NCI-H1105 treated with DMSO at 0.1 percent for 48 hours (cell line): ENCODE data around the gene COMP.

ENCODE experiments used
- DNase-seq: peaks from one replicate; lab custom pipeline; 2025; lab: John Stamatoyannopoulos, UW

The COMP gene

GRCh38 chr19:18768997-18769891 is 21.9 kb downstream of the COMP start:
- DNase-seq, result no peak

DNA sequence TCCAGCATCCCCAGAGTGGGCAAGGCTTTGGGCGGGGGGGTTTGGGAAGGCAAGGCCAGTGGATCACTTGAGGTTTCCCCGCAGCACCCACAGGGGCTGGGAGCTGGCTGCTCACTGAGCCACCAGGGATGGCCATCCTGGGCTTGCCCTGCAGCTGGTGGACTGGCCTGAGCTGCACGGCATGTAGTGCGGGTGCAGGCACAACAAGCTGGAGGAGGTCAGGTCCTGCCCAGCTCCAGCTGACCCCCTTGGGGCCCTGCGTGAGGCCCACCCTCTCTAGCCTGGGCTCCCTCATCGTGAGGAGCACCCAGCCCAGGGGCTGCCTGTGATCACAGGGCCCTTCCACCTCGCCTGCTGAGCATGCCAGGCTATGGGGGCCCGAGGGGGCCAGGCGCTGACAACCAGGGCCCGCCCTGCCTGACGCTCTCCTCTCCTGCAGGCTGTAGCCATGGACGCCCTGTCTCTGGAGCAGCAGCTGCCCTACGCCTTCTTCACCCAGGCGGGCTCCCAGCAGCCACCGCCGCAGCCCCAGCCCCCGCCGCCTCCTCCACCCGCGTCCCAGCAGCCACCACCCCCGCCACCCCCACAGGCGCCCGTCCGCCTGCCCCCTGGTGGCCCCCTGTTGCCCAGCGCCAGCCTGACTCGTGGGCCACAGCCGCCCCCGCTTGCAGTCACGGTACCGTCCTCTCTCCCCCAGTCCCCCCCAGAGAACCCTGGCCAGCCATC is 22.9 kb downstream of the COMP start:
- DNase-seq, result no peak

GRCh38 chr19:18765224-18765623 is 25.9 kb downstream of the COMP start:
- DNase-seq, result peak; percentile 80

DNA sequence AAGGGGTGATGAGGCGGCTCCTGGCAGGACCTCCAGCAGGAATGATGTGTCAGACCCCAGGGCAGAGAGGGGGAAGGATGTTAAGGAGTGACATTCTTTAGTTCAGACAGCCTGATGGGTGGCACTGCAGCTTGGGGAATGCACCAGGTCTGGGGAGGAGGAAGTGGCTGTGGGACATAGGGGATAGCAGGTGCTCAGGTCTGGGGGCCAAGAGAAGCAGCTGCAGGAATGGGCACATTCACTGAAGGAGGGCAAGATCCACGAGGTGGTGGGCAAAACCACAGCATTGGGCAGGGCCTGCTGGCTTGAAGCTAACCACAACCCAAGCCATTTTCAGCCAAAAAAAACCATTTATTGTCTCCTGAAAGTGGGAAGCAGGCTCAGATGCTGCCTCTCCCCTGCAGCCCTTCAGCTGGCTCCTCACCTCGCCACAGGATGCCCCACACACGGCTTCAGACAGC is 26.5 kb downstream of the COMP start:
- no peak for DNase-seq

DNA sequence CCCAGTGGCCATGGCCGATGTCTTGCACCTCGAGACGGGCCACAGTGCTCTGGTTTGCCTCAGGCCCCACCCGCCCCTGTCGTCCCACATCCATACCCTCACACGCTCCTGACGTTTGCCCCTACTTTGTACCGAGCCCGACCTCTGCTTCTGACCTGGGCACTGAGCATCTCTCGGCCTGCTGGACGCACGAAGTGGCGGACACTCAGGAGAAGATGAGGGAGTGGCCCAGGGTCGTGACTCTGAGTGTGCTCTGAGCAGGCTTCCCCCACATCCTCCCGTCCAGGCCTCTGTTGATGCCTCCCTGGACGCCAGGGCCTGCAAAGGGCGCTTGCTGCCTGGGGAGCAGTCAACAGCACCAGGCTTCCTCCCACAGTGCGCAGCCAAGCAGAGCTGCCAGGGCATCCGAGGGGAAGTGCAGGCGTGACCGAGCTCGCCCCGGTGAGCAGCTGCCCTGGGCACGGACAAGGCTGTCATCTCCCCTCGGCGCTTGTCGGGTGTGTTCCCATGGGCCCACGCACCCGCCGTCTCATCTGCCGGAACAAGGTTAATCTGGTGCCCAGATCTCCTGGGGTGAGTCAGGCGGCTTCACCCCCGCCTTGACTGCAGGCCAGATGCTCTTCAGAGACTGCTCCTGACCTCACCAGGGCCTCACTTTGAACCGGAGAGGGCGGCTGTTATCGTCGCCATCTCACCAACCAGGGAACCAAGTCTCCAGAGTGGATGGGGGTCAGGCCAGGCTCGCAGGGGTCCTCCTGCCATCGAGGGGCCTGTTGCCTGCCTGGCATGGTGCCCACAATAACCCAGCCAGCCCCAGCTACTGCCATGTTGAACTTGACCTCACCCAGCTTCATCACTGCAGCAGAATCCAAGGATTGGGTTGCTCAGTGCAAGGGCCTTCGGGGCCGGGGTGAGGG is 27.2 kb downstream of the COMP start:
- DNase-seq, result peak; percentile 77

GRCh38 chr19:18762125-18763023 is 28.7 kb downstream of the COMP start:
- peak; percentile 96 for DNase-seq

DNA sequence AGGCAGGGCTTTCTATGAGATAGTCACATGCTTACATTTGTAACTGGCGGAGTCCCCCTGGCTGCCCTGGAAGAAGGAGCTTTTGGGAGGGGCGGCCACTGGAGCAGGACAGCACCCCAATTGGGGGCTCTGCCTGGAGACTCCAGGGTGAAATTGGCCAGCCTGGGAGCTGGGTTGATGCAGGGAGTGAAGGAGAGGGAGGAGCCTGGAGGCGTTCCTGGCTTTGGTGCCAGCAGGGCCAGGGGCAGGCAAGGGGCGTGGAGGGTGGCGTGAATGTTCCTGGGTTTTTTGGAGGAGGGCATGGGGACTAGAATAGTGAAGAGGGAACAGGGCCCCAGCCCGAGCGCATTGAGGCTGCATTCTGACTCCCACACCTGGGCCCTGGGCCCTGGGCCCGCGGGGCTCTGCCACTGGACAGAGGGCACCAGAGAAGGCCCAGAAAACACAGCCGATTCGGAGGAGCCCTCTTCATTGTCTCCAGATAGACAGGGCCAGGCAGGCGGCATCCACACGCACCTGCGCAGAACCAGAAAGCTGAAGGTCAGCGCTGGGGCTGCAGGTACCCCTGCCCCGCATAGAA is 29.5 kb downstream of the COMP start:
- DNase-seq, result no peak

GRCh38 chr19:18760440-18761383 is 30.4 kb downstream of the COMP start:
- DNase-seq, result no peak

DNA sequence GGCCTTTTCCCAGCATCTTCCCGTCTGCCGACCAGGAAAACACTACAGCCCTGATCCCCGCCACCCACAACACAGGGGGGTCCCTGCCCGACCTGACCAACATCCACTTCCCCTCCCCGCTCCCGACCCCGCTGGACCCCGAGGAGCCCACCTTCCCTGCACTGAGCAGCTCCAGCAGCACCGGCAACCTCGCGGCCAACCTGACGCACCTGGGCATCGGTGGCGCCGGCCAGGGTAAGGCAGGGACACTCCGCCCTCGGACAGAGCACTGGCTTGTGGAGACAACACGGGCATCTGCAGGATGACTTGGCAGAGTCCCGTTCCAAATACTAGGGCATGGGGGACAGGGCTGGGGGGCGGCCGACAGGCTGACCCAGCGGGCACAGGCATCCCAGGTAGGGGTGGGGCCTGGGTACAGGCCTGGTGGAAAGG is 31.1 kb downstream of the COMP start:
- DNase-seq, result no peak

DNA sequence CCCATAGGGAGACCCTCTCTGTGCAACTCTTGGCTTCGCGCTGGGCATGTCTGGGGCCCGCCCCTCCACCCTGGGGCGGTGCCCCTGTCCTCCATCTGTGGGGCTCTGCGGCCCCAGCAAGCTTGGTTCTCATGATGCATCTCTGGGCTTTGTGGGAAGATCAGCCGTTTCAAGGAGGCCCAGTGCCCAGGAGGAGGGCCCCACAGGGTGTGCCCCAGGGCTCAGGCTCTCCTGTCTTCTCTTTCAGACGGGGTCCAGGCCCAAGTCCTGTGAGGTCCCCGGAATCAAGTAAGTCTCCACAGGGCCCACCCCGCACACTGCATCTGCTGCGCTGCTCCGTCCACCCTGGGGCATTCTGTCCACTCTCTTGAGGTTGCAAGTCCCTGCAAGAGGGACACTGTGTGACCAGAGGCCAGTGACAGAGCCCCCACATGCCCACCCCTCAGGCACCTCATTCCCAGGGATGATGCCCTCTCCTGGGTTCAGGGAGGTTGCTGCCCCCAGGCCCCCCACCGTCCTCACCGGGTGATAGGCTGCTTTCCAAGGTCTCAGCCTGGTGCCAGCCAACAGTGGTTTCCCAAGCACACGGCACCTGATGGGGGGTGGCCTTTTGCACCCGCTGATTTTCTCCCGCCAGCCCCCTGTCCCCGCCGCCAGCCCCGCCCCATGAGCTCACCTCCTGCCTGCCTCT is 31.7 kb downstream of the COMP start:
- no peak for DNase-seq

- DNase-seq, result no peak
These were observed 34.2 kb downstream of the COMP start for GRCh38 chr19:18756896-18757295.

DNA sequence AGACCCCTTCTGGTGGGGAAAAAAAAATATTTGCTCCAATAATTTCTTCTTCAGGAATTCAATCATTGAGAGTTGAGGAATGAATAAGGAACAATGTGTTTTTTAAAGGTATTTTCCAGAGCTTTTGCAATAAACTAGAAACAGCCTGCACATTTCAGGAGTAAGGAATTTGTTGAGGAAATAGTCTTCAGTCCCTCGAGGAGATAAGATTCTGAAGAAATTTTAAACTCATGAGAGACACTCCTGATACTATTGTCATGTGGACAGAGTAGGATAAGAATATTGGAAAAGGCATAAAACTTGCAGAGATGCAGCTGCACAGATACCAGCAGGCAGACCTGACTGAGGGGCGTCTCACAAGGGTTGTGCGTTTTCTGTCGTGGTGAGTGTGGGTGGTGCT is 36.6 kb downstream of the COMP start:
- no peak for DNase-seq

DNA sequence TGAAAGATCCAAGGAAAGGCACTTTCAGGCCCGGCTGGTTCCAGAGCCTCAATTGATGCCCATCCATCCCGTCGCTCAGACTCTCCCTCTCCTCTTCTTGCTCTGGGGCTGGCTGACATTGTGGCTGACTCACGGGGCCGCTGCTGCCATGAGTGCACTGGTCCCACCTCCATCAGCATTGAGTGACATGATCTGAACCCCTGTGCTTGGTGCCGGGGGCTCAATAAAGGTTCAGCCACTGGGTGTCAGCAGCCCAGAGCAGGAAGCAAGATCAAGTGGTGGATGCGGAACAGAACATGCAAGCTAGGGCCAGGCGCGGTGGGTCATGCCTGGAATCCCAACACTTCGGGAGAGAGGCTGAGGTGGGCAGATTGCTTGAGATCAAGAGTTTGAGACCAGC is 39.5 kb downstream of the COMP start:
- DNase-seq, result no peak

- DNase-seq, result no peak
These were observed 40.7 kb downstream of the COMP start for GRCh38 chr19:18750295-18750970.

DNA sequence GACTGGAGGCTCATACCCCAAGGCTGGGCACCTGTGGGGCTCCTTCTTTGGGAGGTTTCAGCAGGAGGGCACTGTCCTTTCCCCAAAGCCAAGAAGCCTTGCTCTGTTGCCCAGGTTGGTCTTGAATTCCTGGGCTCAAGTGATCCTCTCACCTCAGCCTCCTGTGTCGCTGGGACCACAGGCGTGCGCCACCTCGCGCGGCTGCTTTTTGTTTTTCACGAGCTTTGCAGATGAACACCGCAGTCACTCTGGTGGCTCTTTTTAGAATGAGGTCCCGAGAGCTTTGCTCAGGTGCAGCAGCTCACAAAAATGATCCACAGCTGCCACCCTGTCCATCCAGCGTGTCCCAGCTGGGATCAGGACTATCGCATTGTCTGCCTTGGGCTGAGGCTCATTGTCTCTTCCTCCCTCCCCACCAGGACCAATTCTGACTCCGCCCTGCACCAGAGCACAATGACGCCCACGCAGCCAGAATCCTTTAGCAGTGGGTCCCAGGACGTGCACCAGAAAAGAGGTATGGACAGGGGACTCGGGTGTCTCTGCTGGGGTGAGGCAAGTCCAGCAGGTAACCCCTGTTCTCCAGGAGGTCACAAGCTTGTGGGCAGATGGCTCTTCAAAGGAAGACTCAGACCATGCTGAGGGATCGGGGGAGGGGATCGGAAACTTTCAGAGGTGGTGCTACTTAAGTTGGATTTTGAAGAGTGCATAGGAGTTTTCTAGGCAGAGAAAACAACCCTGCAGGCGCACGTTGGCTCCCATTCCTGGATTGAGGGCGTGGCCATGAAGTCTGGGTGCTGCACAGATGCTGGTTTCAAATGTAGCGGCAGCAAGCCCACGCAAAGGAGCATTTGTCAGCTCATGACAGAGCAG is 41.5 kb downstream of the COMP start:
- no peak for DNase-seq

DNA sequence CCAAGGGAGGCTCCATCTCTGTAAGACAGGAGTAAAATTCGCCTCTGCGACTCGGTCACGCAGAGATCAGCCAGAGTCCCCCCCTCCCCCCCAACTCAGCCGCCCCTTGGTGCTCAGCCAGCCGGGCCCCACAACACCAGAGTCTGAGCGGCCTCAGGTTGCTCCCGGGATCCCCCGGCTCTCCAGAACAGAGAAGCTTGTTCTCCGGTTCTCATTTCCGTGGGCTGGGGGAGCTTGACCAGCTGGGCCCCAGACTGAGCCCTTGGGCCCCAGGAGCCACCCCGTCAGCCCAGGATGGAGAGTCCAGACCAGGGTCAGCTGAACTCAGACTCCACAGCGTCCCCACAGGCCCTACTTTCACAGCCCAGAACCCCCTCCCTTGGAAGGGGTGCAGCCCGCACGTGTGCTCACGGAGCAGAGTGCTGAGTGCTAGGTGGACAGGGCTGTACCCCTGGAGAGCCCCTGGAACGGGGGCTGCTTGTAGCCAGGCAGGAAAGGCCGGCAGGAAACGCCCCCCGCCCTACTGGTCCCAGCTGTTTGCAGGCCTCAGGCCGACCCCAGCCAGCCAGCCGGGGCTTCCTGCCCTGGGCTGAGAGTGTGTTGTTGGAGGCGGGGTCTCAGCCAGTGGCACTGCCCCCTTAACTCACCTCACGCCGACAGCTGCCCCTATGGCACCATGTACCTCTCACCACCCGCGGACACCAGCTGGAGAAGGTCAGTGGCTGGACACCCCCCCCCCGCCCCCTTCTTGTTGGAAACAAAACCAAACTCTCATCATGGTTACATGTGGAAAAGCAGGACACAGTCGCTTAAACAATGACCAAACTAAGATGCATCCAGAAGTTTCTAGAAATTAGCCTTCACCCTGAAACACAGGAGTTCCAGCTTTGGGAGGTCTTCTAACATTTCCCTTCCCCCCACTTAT is 44.4 kb downstream of the COMP start:
- DNase-seq, result no peak
